HG03066 (cell line): ENCODE measurements around the gene ABL1.

ENCODE experiments used
- ATAC-seq: cut with Tn5 transposase; IDR thresholded peaks from one replicate; pipeline ENCODE4 v1.9.1; 2021; ENCODE audit warnings: low read depth; ENCODE audit not compliant: unreplicated experiment

The ABL1 gene

DNA sequence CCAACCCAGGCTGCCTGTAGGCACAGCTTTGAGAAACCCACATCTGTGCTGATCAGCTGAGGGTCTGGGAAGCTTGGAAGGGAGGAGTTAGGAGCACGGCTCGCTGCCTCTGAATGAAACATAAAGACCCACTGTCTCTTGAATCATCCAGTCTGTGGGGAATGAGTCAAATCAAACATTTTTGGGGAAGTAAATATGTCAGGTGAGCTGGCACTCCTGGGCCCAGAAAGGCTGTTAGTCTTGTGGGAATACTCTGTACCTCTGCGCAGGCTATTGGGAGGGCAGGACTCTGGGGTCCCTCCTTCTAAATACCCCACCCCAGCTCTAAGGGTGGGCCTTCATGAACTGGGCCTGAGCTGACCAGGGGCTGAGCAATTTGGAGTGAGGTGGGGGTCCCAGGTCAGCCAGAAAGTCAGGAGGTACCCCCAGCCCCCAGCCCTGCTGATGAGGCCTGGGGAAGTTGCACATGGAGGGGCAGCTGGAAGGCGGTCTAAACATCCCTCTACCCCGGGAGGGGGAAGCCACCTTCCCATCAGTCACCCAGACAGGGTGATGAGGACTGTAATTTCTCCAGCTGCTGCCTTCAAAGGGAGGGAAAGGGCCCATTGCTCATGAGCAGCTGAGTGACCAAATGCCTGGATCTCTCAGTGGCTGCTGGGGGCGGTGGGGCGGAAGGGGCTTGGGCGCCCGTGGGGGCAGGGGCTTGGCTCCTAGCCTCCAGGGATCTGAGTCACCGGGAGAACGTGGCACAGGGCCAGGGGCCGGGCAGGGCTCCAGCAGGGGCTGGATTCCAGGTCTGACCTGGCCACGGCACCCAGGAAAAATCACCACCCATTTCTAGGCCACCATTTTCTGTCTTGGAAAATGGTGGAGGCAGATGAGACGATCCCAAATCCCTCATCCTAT lies 93.2 kb downstream of the ABL1 start:
- no peak for ATAC-seq

DNA sequence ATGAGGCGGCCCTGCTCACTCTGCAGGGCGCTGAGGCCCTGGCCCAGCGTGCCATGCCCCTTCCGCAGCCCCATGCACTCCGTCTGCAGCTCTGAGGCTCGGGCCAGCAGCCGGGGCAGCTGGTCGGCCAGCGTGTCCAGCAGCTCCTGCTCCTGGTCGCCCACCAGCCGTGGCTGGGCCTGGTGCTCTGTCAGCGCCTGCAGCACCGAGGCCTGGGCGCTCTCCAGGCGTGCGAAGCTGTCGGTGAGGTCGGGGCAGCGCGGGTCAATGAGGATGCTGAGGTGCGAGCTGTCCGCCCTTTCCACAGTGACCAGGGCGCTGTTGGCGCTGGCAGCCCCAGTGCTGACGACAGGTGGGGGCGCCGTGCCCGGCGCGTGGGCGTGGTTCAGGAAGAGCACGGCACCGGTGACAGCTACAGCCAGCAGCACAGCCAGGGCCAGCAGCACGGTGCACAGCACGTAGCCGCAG lies 94.6 kb downstream of the ABL1 start:
- no peak for ATAC-seq

DNA sequence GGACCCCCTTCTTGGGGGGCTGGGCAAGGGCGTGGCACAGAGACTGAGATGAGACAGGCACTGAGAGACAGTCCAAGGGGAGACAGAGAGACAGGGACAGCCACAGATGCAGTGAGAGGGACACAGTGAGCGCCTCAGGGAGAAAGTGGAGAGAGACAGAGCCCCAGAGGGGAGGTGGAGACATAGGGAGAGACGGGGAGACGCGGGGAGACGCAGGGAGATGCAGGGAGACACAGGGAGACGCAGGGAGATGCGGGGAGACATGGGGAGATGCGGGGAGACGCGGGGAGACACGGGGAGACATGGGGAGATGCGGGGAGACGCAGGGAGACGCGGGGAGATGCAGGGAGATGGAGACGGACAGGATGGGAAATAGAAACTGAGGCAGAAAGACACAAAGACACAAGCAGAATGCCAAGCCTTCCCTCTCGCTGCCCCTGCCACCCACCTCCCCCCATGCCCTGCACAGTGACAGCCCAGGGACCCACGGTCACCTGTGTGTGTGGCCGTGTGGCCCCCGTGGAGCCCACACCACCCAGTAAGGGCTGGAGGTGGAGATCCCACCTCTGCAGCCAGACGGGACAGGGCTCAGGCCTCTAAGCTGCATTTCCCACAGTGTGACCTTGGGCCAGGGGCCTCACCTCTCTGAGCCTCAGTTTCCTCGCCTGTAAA lies 95.2 kb downstream of the ABL1 start:
- ATAC-seq: no peak

DNA sequence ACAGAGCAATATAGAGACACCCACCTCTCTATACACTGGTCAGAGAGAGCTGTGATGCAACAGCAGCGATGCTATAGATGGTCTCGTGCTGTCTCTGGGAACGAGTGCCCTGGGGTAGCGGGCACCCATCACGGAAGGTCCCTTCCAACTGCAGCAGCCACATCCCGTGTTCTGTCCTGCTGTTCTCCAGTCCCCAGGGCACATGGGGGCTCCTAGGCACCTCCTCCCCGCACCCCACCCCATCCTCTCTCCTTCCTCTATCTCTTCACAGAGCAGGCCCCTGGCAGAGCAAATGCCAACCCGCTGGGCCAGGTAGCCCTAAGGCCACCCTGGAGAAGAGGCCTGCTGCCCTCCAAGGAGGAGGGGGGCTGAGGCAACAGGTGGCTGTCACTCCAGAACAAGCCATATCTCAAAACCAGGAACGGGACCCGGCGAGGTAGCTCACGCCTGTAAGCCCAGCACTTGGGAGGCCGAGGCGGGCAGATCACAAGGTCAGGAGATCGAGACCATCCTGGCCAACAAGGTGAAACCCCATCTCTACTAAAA lies 95.8 kb downstream of the ABL1 start:
- ATAC-seq: no peak

DNA sequence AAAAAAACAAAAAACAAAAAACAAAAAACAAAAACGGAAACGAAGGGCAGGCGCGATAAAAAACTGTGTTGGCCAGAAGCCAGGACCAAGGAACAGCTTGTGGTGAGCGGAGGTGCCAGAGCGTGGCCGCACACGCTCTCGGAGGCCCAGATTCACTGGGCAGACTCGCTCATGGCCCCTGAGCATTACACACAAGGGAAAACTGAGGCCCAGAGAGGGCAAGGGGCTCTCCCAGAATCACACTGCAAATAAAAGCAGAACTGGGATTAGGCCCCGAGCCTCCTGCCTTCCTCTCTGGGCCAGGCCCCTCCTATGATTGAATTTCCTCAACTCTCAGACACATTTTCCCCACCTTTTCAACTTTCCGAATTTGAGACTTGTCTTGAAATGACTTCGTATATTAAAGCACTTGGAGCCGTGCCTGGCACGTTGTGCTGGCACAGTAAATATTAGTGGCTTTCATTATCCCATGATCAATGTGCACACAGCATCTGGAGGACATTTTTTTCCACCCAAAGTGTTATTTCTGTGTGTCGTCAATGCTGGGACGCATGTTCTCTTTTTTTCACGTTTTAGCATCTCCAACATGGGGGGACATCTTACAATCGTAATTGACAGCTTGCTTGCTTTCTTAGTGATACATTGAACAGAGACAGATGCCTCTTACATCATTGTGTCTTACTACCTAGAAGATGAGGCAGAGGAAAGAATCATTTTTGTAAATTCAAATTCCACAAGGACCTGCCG lies 96.6 kb downstream of the ABL1 start:
- ATAC-seq: no peak

DNA sequence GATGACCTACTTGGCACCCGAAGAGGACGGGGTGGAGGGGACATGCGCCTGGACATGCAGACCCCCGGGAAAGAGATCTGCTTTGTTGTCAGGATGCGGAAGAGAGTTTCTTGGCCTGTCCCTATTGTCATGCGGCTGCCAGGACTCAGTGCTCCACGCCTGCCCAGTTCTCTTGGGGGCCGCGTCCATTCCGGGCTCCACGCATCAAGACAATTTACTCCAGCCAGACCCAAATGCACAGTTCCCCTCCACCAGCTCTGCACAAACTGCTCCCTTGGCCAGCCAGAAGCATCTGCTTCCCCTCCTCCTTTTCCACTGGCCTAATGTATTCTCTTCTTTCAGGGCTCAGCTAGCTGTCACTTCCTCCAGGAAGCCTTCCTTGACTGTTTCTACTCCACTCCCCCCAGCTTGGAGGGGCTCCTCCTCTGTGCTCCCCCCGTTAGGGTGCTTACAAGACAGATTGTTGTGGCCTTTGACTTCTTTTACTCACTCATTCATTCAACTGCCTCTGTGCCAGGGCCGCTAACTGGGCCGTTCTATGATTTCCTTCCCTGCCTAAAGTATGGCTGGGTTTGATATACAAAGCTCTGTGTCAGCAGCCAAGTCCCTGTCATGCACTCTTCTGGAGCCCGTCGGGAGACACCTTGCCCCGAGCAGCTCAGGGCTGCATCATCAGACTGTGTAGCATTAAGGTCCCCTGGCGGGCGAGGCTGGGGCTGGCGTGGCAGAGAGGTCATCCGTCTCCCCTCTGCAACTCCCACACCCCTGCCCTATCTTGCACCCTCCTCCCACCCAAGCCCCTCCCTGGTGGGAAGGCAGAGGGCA lies 97.4 kb downstream of the ABL1 start:
- ATAC-seq: no peak

DNA sequence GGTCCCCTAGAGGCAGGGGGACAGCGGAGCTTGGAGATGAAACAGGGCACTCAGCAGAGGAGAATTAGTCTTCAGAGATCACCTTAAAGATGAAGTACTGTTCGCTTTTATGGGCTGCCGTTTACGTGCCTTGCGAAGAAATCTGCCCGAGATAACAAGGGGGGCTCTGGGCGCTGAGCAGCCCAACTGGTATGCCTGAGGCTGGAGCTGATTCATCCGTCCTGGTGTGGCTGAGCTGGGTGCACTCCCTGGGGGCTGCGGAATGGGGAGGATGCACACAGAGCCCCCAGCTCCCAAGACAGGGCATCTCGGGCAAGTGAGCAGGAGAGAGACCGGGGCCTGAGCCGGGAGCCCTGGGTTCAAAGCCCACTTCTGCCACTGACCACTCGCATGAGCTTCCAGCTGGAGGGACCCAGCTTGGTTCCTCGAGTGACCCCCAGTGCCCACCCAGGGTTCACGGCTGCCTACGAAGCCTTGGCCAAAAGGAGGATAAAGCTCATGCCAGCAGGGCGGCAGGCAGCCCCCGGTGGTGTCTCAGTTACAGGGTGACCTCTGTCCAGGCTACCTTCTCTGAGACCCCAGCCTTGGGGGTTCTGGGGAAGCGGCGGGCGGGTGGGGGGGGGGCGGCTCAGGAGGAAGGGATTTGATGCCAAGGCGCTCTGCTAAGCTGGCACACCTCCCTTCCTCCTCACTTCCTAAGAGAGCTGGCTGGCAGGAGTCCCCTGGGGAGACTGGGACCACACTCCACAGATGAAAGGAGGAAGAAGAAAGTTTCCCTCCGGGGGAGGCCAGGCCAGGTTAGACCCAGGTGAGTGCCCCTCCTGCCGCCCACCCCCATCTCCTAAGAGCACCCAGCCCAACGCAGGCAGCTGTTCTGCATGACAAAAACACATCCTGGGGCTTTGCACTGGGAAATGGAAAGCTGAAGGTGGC lies 98.3 kb downstream of the ABL1 start:
- ATAC-seq: no peak

DNA sequence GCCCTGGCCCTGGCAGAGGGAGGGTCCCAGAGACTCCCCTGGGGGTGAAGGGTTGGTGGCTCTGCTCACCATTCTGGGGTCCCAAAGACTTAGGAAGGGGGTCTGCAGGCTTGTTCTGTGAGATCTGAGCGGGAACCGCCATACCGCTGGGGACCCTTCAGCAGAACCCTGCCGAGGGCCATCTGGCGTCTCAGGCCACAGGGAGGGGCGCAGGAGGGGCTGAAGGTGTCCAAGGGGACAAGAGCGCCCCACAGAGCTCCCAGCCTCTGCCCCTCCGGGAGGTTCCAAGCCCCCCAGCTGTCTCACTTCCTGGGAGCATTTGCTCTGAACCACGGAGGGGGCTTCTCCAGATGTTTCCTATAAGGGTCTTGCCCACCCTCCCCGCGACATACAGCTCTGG lies 99.2 kb downstream of the ABL1 start:
- no peak for ATAC-seq

DNA sequence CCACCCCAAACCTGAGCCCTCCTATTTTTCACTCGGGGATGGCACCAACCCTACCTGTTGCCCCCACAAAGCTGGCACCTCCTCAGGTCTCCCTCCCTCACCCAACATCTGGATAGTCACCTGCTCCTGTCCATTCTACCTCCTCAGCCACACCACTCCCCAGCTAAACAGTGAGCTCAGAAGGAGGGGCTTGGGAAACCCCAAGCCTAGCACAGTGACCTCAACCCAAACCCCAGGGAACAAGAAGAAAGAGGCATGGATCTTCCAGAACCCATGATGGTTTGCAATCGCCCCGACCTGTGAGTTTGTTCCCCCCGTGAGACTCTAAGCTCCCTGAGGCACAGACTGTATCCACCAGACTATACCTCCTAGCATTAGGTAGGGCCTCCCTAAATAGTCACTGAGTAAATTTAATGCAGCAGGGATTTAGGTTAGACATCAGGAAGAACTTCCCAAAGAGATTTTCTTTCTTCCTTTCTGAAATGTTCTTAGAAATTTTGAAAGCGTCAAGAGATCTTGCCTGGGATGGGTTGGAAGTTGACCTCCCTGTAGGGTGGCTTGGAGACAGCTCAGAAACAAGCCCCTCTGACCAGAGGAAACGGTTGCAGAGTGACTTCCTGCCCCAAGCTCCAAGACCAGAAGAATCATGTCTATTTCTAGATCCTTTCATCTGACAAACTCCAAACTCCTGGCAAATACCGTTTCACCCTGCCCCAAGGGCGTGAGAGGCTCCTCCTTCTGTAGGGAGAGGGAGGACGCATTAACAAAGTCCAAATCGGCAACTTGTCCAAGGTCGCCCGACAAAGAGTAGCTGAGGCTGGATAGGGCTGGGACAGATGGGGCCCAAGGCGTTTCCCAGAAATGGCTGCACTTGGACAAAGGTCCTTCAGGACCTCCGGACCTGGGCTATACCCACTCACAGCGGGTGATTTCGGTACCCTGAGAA lies 99.9 kb downstream of the ABL1 start:
- ATAC-seq: no peak

DNA sequence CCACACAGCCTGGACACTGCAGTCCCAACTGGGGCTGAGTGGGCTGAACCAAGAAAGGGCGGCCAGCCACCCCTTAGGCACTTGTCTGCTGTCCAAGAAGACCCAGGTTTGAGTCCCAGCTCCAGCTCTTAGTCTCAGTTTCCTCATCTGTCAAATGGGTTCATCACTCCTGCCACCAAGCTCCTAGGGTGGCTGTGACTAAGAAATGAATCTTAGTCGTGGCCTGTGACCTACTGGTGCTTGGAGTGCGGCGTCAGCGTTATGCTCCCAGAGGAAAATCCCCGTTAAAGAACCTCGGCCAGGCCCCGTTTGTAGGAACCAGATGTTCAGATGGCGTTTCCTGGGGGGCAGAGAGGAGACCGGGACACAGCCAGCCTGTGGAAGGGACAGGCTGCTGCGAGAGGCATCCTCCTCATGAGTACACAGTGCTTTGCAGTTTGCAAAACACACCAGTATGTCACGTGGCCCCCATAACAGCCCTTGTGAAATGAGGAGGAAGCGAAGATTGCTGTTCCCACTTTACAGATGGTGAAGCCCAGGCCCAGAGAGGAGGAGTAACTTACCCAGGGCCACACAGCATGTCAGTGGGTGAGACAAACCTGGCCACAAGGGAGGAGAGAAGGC lies 100.7 kb downstream of the ABL1 start:
- no peak for ATAC-seq

DNA sequence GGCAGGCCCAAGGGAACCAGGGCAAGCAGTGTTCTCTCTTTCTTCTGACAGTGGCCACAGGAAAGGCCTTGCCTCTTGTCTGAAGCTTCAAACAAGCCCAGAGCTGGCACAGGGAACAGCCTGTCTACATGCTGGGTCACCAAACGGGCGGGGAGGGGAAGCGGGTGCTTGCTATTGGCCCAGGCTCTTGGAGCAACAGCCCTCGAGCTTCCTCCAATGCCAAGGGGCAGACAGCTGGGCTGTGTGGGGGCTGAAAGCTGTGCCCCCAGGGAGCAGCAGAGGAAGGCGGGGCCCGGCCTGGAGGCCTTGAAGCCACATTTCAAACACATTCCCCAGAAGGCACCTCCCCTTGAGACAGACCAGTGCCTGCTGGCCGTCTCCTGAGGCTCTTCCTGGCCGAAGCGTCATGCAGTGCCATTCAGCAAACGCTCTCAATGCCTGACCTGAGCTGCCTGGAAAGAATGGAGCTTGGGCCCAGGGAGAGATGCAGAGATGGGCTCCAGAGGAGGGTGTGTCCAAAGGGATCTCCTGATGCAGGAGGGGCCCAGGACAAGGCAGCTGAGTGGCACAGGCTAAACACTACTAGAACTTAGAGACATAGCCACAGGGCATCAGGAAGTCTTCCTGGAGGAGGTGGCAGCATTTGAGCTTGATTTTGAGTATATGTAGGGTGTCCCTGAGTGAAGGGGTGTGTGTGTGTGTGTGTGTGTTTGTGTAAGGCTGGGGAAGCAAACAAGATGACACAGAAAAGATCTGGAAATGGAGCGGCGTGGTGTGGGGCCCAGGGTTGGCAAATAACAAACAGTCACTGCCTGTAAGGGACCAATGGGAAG lies 101.4 kb downstream of the ABL1 start:
- no peak for ATAC-seq
